Airway epithelial cell (primary cell): ENCODE data around the gene BCAT1. TPM values are rescaled to one million over a fixed set of nuclear protein-coding genes. Genes with fewer than 3 reads are reported as not detected.

ENCODE experiments used
- total RNA-seq: library from RNA; depleted of rRNA; stranded (reverse); fragments of >200 nt; gene quantifications from 2 replicates; pipeline ENCODE4 v1.2.3, GENCODE V29; 2015

BCAT1 gene
- total RNA-seq: 21.8 and 25.0 TPM in 2 replicates

DNA sequence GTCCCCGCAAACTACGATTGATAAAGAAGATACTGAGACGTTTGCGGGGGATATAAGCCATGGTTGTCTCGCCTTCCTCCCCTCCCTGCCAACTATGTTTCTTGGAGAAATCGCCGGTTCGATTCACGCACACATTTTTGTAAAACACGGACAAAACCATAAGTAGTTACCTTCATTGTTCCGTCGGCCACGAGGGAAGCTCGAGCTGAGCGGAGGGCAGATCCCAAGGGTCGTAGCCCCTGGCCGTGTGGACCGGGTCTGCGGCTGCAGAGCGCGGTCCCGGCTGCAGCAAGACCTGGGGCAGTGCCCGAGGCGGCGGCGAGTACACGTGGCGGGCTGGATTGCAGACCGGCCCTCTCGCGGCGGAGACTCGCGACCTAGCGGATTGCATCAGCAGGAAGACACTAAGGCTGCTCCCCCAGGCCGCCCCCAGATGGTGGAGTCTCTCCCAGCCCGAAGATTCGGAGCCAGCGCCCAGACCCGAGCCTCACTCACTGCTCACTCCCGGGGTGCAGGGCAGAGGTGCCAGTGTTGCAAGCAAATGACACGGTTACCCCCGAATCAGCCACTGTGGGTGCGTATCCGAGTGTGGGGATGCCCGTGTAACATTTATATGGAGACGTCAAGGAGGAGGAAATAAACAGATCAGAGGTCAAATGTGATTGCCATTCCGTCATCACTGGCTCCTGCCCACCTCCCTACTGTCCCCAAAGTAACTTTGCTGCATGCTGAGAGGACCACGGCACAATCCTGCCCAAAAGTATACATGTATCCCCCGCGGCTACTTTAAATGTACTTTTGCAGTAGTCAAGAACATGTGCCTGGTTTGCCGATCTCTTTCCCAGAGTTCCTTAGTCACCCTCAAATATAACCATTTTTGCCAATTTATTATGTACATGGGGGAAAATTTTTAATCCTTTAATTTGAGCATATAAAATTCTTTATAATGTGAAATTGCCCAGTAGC lies at the start of gene BCAT1:
TSS of gene BCAT1 (minus strand) at position 345 of the 966 bp plus-strand sequence. CDS start at position 176, 169 bp downstream.

Other genes with a start within 250 kb of the BCAT1 start
- gene DNAI7, start 246.1 kb upstream of the BCAT1 start, total RNA-seq: 0.28 TPM in 1 of 2 replicates, not detected in the other
- gene ETFRF1, start 246.1 kb upstream of the BCAT1 start, total RNA-seq: 15.2 and 26.9 TPM in 2 replicates